ENCODE results near the gene RXRA. TPM values are rescaled to one million over a fixed set of nuclear protein-coding genes. Genes with fewer than 3 reads are reported as not detected.

The RXRA gene
- polyA plus RNA-seq, 1 of the 3 experiments (the other 2 are of a cell fraction): 7.6 TPM

- Histone ChIP-seq H3K9ac (no peak overlapping the region), H3K36me3 (replicated peaks in 1 of 2; ENCODE audit: control insufficient read depth in 1 of 2, insufficient read depth in 2 of 2, low read length in 1 of 2) (no peaks in the 10 kb centered on the region), H3K4me3 (ENCODE audit: low read depth in 2 of 2, low read length in 1 of 2) (no peak overlapping the region), H3K9me2 (no peaks in the 10 kb centered on the region), H3K79me2 (ENCODE audit: insufficient read depth) (no peaks in the 10 kb centered on the region), H3K27me3 (ENCODE audit: insufficient read depth) (no peaks in the 10 kb centered on the region), H3K4me1 (ENCODE audit: control insufficient read depth in 1 of 2, insufficient read depth in 2 of 2, low read depth in 1 of 2, low read length in 1 of 2) (peaks cover 21 to 29% of the 10 kb centered on the region in 2 experiments; a peak in 3 of 4 replicates), H3K4me2 (no peak overlapping the region), H3F3A (replicated peaks; ENCODE audit: insufficient read depth) (peaks cover 14% of the 10 kb centered on the region), H4K20me1 (ENCODE audit: insufficient read depth) (no peaks in the 10 kb centered on the region), H2AFZ (ENCODE audit: low read depth) (no peak overlapping the region), H3K27ac (ENCODE audit: low read depth in 2 of 2, low read length in 1 of 2) (no peak overlapping the region), H3K9me3 (no peaks in the 10 kb centered on the region)
- TF ChIP-seq EZH2phosphoT487 (IDR thresholded peaks at IDR 0.05; ENCODE audit: borderline replicate concordance, low read depth) (no peak), SIN3A (IDR thresholded peaks at IDR 0.05; ENCODE audit: borderline replicate concordance, low read depth, low read length) (no peak), JUND (IDR thresholded peaks at IDR 0.05) (no peak), MAX (IDR thresholded peaks at IDR 0.05; ENCODE audit: low read depth) (no peak), POLR2AphosphoS5 (IDR thresholded peaks at IDR 0.05; ENCODE audit: low read depth, low read length) (no peak), REST (IDR thresholded peaks at IDR 0.05; ENCODE audit: low read depth, low read length) (no peak), MXI1 (IDR thresholded peaks at IDR 0.05; ENCODE audit: low read depth, low read length) (no peak), GABPA (IDR thresholded peaks at IDR 0.05; ENCODE audit: low read depth) (no peak), RXRA (IDR thresholded peaks at IDR 0.05; ENCODE audit: borderline replicate concordance, low read depth) (no peak), SMC3 (IDR thresholded peaks at IDR 0.05; ENCODE audit: low read depth, low read length) (no peak)
- WGBS (ENCODE audit: low lambda C conversion rate): 91% methylated on average over 4 of the region's 5 CpGs
- no peak for DNase-seq
- ChIA-PET CTCF (interaction anchor here (1.4 to 2.5 kb wide), 5 partner anchors 9 to 324 kb away, joined by 3 to 13 read pairs (median 5); no protein-coding TSS in a partner anchor), POLR2A (no interaction called here)
Observed at GRCh38 chr9:134454476-134454857, 128.2 kb downstream of the RXRA start.

- peaks cover 10% of the 10 kb centered on the region for H3F3A ChIP-seq (replicated peaks; ENCODE audit: insufficient read depth)
- no peaks in the 10 kb centered on the region for H4K20me1 ChIP-seq (ENCODE audit: insufficient read depth)
- H3K9me3 ChIP-seq: no peaks in the 10 kb centered on the region
- ChIA-PET CTCF (interaction anchor here (1.2 to 2.7 kb wide), 3 partner anchors 188 to 324 kb away, joined by 5 to 9 read pairs (median 5); no protein-coding TSS in a partner anchor), POLR2A (no interaction called here)
- no peak overlapping the region for H2AFZ ChIP-seq (ENCODE audit: low read depth)
- no peak overlapping the region for H3K4me2 ChIP-seq
- no peaks in the 10 kb centered on the region for H3K27me3 ChIP-seq (ENCODE audit: insufficient read depth)
- H3K9me2 ChIP-seq: no peaks in the 10 kb centered on the region
- no peaks in the 10 kb centered on the region for H3K36me3 ChIP-seq (replicated peaks in 1 of 2; ENCODE audit: control insufficient read depth in 1 of 2, insufficient read depth in 2 of 2, low read length in 1 of 2)
- H3K79me2 ChIP-seq (ENCODE audit: insufficient read depth): no peaks in the 10 kb centered on the region
- H3K9ac ChIP-seq: no peak overlapping the region
- WGBS (ENCODE audit: low lambda C conversion rate): 96% methylated on average over 8 of the region's 13 CpGs
- peak overlapping the region in 1 of 2 experiments; percentile 94; a peak in 1 of 4 replicates for H3K27ac ChIP-seq (ENCODE audit: low read depth in 2 of 2, low read length in 1 of 2)
- H3K4me1 ChIP-seq (ENCODE audit: control insufficient read depth in 1 of 2, insufficient read depth in 2 of 2, low read depth in 1 of 2, low read length in 1 of 2): peaks cover 18 to 25% of the 10 kb centered on the region in 2 experiments; a peak in 3 of 4 replicates
- no peak overlapping the region for H3K4me3 ChIP-seq (ENCODE audit: low read depth in 2 of 2, low read length in 1 of 2)
- no peak for DNase-seq
- TF ChIP-seq MEF2A (IDR thresholded peaks at IDR 0.05; ENCODE audit: borderline replicate concordance, low read depth) (no peak), EP300 (IDR thresholded peaks at IDR 0.05; ENCODE audit: borderline replicate concordance in 1 of 2, low read depth in 1 of 2, low read length in 1 of 2) (no peak), GATA2 (CRISPR knock-in tag; IDR thresholded peaks at IDR 0.05) (no peak), RAD21 (IDR thresholded peaks at IDR 0.05; ENCODE audit: low read length) (no peak), FOSL2 (IDR thresholded peaks at IDR 0.05; ENCODE audit: borderline replicate concordance, low read depth) (no peak), ELF1 (IDR thresholded peaks at IDR 0.05) (no peak), FOXJ3 (CRISPR knock-in tag; IDR thresholded peaks at IDR 0.05) (no peak), REST (IDR thresholded peaks at IDR 0.05; ENCODE audit: low read depth, low read length) (no peak), SMC3 (IDR thresholded peaks at IDR 0.05; ENCODE audit: low read depth, low read length) (no peak), TAF1 (IDR thresholded peaks at IDR 0.05; ENCODE audit: borderline replicate concordance, low read depth, low read length) (no peak), PBX3 (IDR thresholded peaks at IDR 0.05) (no peak), TCF12 (IDR thresholded peaks at IDR 0.05) (no peak), FOXM1 (IDR thresholded peaks at IDR 0.05; ENCODE audit: low read depth) (no peak), EZH2phosphoT487 (IDR thresholded peaks at IDR 0.05; ENCODE audit: borderline replicate concordance, low read depth) (no peak)
Observed at GRCh38 chr9:134455021-134455471, 128.8 kb downstream of the RXRA start.
